Trophoblast cell (in vitro differentiated cells and primary cell): ENCODE data around the gene PPP1R3D.
"Not testable (repeated sequence)": the region's sequence is repeated elsewhere in the genome, so short reads cannot be mapped to it uniquely, and the experiment has no call there.

Experiments
- DNase-seq, 2 donors: peaks; one replicate each; pipeline ENCODE4 v3.0.0-alpha.2; 2016
- H2AFZ ChIP-seq: 2 replicates; pipeline ENCODE4 v1.6.1; 2013; ENCODE audit warnings: low read length, moderate library complexity, mild to moderate bottlenecking; ENCODE audit not compliant: insufficient read depth, poor library complexity
- H2AK5ac ChIP-seq: 2 replicates; pipeline ENCODE4 v1.6.1; 2013; ENCODE audit warnings: mild to moderate bottlenecking, low read length
- H2BK120ac ChIP-seq: 2 replicates; pipeline ENCODE4 v1.6.1; 2013; ENCODE audit warnings: low read length, mild to moderate bottlenecking, moderate library complexity; ENCODE audit not compliant: insufficient read depth, poor library complexity
- H2BK12ac ChIP-seq: 2 replicates; pipeline ENCODE4 v1.6.1; 2013; ENCODE audit warnings: mild to moderate bottlenecking, low read length, moderate library complexity
- H2BK5ac ChIP-seq: 2 replicates; pipeline ENCODE4 v1.6.1; 2013; ENCODE audit warnings: low read length, low read depth, moderate library complexity, mild to moderate bottlenecking; ENCODE audit not compliant: poor library complexity
- H3K14ac ChIP-seq: 2 replicates; pipeline ENCODE4 v1.6.1; 2013; ENCODE audit warnings: mild to moderate bottlenecking, low read length
- H3K18ac ChIP-seq: 2 replicates; pipeline ENCODE4 v1.6.1; 2013; ENCODE audit warnings: mild to moderate bottlenecking, low read length
- H3K23ac ChIP-seq: 2 replicates; pipeline ENCODE4 v1.6.1; 2013; ENCODE audit warnings: low read length
- H3K27ac ChIP-seq: 2 replicates; pipeline ENCODE4 v1.5.1; 2013; ENCODE audit warnings: low read depth, mild to moderate bottlenecking, inconsistent platforms, low read length, moderate library complexity
- H3K27me3 ChIP-seq: 2 replicates; pipeline ENCODE4 v1.6.1; 2013; ENCODE audit warnings: inconsistent platforms, mild to moderate bottlenecking, low read length, moderate library complexity; ENCODE audit not compliant: insufficient read depth
- H3K36me3 ChIP-seq, 2 experiments: 1 replicate in 1 of 2; 2 replicates in 1 of 2; pipeline ENCODE4 v1.6.1; 2013; ENCODE audit warnings: low read length in 2 of 2, mild to moderate bottlenecking in 2 of 2, moderate library complexity in 1 of 2; ENCODE audit not compliant: insufficient read depth in 2 of 2, control insufficient read depth in 1 of 2
- H3K4ac ChIP-seq: 2 replicates; pipeline ENCODE4 v1.6.1; 2013; ENCODE audit warnings: low read depth, mild to moderate bottlenecking, low read length, moderate library complexity
- H3K4me1 ChIP-seq, 2 experiments: 1 replicate in 1 of 2; 2 replicates in 1 of 2; pipeline ENCODE4 v1.6.1; 2013; ENCODE audit warnings: low read length in 2 of 2, mild to moderate bottlenecking in 2 of 2, moderate library complexity in 1 of 2; ENCODE audit not compliant: insufficient read depth in 2 of 2, control insufficient read depth in 1 of 2
- H3K4me2 ChIP-seq: 2 replicates; pipeline ENCODE4 v1.6.1; 2013; ENCODE audit warnings: inconsistent platforms, mild to moderate bottlenecking, low read length, moderate library complexity
- H3K4me3 ChIP-seq: 2 replicates; pipeline ENCODE4 v1.5.1; 2013; ENCODE audit warnings: mild to moderate bottlenecking, low read depth, low read length, inconsistent platforms
- H3K79me1 ChIP-seq: one replicate; pipeline ENCODE4 v1.6.1; 2013; ENCODE audit warnings: low read length
- H3K79me2 ChIP-seq: 2 replicates; pipeline ENCODE4 v1.6.1; 2013; ENCODE audit warnings: low read length, mild to moderate bottlenecking; ENCODE audit not compliant: control insufficient read depth, insufficient read depth, poor library complexity
- H3K9ac ChIP-seq: 2 replicates; pipeline ENCODE4 v1.6.1; 2013; ENCODE audit warnings: mild to moderate bottlenecking, low read length
- H3K9me3 ChIP-seq: 2 replicates; pipeline ENCODE4 v1.6.1; 2013; ENCODE audit warnings: low read depth, mild to moderate bottlenecking, control low read depth, inconsistent platforms, low read length; ENCODE audit not compliant: insufficient read depth
- H4K12ac ChIP-seq: 2 replicates; pipeline ENCODE4 v1.6.1; 2013; ENCODE audit warnings: low read depth, mild to moderate bottlenecking, low read length, moderate library complexity
- H4K8ac ChIP-seq: 2 replicates; pipeline ENCODE4 v1.6.1; 2013; ENCODE audit warnings: low read depth, mild to moderate bottlenecking, low read length, moderate library complexity
- H4K91ac ChIP-seq: one replicate; pipeline ENCODE4 v1.6.1; 2013; ENCODE audit warnings: low read depth, mild to moderate bottlenecking, low read length, moderate library complexity
- WGBS: extraction: QIAGEN DNeasy Blood & Tissue Kit; methylation state at CpG from one replicate; pipeline ENCODE4 v1.1.7; 2013; ENCODE audit warnings: missing lambda C conversion rate; ENCODE audit not compliant: insufficient read length, insufficient coverage; ENCODE audit errors: extremely low coverage; 5-methylcytosine and 5-hydroxymethylcytosine counted together

The PPP1R3D gene

GRCh38 chr20:59895908-59896307, 44.2 kb downstream of the PPP1R3D start:
- Histone ChIP-seq H3K79me2 (no peaks in the 10 kb centered on the region), H2AFZ (no peak overlapping the region), H3K4me1 (no peaks in the 10 kb centered on the region), H2BK12ac (no peak overlapping the region), H3K14ac (no peak overlapping the region), H3K27ac (no peak overlapping the region), H2AK5ac (no peak overlapping the region), H3K9ac (no peak overlapping the region), H3K4me3 (no peak overlapping the region), H3K4ac (no peak overlapping the region), H4K12ac (no peak overlapping the region), H3K9me3 (no peaks in the 10 kb centered on the region), H2BK5ac (no peak overlapping the region), H3K27me3 (no peaks in the 10 kb centered on the region), H4K8ac (no peak overlapping the region), H2BK120ac (no peak overlapping the region), H3K79me1 (no peaks in the 10 kb centered on the region), H3K18ac (no peak overlapping the region), H3K23ac (no peak overlapping the region), H3K4me2 (no peak overlapping the region), H4K91ac (no peak overlapping the region), H3K36me3 (no peaks in the 10 kb centered on the region)
- no peak for DNase-seq
- WGBS, result no CpG with 5 or more reads among the region's 1 CpG

- H3K14ac ChIP-seq, result no peak overlapping the region
- H3K27ac ChIP-seq, result no peak overlapping the region
- WGBS, result no CpG with 5 or more reads among the region's 1 CpG
- H3K18ac ChIP-seq, result no peak overlapping the region
- H3K4ac ChIP-seq, result no peak overlapping the region
- no peak overlapping the region for H4K8ac ChIP-seq
- no peaks in the 10 kb centered on the region for H3K36me3 ChIP-seq
- no peak overlapping the region for H2BK5ac ChIP-seq
- H3K23ac ChIP-seq, result no peak overlapping the region
- no peaks in the 10 kb centered on the region for H3K9me3 ChIP-seq
- no peak overlapping the region for H2BK12ac ChIP-seq
- no peak overlapping the region for H3K9ac ChIP-seq
- H3K4me3 ChIP-seq, result no peak overlapping the region
- H2BK120ac ChIP-seq, result no peak overlapping the region
- H3K79me1 ChIP-seq, result no peaks in the 10 kb centered on the region
- H3K79me2 ChIP-seq, result no peaks in the 10 kb centered on the region
- H4K91ac ChIP-seq, result no peak overlapping the region
- no peak overlapping the region for H4K12ac ChIP-seq
- no peak overlapping the region for H2AFZ ChIP-seq
- no peaks in the 10 kb centered on the region for H3K4me1 ChIP-seq
- no peak overlapping the region for H2AK5ac ChIP-seq
- DNase-seq, result no peak
- H3K4me2 ChIP-seq, result no peak overlapping the region
- H3K27me3 ChIP-seq, result no peaks in the 10 kb centered on the region
Measured at GRCh38 chr20:59891581-59891980, 48.5 kb downstream of the PPP1R3D start.

GRCh38 chr20:59890035-59890434, 50.1 kb downstream of the PPP1R3D start:
- H3K27ac ChIP-seq, H3K4me1 ChIP-seq, H3K79me1 ChIP-seq, H3K18ac ChIP-seq, H3K14ac ChIP-seq, H2AK5ac ChIP-seq, H2BK12ac ChIP-seq, H4K91ac ChIP-seq, H3K79me2 ChIP-seq, H3K4ac ChIP-seq, H2BK5ac ChIP-seq, H3K27me3 ChIP-seq, H3K4me2 ChIP-seq, H4K12ac ChIP-seq, H4K8ac ChIP-seq, DNase-seq, H3K23ac ChIP-seq, H2AFZ ChIP-seq, H3K36me3 ChIP-seq, H3K9me3 ChIP-seq, H3K9ac ChIP-seq, H2BK120ac ChIP-seq, H3K4me3 ChIP-seq: not testable (repeated sequence)
- WGBS, result no CpG with 5 or more reads among the region's 2 CpGs

- Histone ChIP-seq H3K79me1 (no peaks in the 10 kb centered on the region), H3K4me1 (no peaks in the 10 kb centered on the region), H4K12ac (no peak overlapping the region), H3K4me2 (no peak overlapping the region), H3K79me2 (no peaks in the 10 kb centered on the region), H4K91ac (no peak overlapping the region), H3K27ac (no peak overlapping the region), H3K4me3 (no peak overlapping the region), H4K8ac (no peak overlapping the region), H2BK12ac (no peak overlapping the region), H3K36me3 (no peaks in the 10 kb centered on the region), H2AK5ac (no peak overlapping the region), H3K9ac (no peak overlapping the region), H2BK120ac (no peak overlapping the region), H2AFZ (no peak overlapping the region), H3K27me3 (no peaks in the 10 kb centered on the region), H3K14ac (no peak overlapping the region), H3K18ac (no peak overlapping the region), H3K23ac (no peak overlapping the region), H3K4ac (no peak overlapping the region), H3K9me3 (no peaks in the 10 kb centered on the region), H2BK5ac (no peak overlapping the region)
- DNase-seq, result no peak
- 100% methylated on average over 1 of the region's 1 CpG for WGBS
Measured at GRCh38 chr20:59888050-59888449, 52.1 kb downstream of the PPP1R3D start.
